Activated CD4-positive, alpha-beta T cell treated with anti-CD3 and anti-CD28 coated beads, Interleukin-2, Interleukin-4, amounts not matched to agents 100 ng/mL and 50 ng/mL, durations not matched to agents 16 hours and 8 hours (primary cell): Measurements from ENCODE around the gene SLCO1B1.

Experiments
- DNase-seq: peaks from one replicate; pipeline ENCODE4 v3.0.0-alpha.2; 2020; ENCODE audit warnings: low spot score

The SLCO1B1 gene

DNA sequence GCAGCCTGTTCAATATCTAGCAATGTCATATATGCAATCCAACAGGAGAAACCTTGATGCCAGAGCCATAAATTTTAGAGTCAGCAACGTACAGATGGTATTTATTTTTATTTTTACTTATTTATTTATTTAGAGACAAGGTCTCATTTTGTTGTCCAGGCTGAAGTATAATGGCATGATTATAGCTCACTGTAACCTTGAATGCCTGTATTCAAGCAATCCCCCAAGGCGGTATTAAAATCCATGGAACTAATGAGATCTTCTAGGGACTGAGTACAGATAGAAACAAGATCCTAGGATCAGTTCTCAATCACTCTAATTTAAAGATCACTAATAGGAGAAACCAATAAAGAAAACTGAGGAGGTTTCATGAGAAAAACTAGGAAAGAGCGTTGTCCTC is 89.3 kb downstream of the SLCO1B1 start:
- DNase-seq, result no peak

DNA sequence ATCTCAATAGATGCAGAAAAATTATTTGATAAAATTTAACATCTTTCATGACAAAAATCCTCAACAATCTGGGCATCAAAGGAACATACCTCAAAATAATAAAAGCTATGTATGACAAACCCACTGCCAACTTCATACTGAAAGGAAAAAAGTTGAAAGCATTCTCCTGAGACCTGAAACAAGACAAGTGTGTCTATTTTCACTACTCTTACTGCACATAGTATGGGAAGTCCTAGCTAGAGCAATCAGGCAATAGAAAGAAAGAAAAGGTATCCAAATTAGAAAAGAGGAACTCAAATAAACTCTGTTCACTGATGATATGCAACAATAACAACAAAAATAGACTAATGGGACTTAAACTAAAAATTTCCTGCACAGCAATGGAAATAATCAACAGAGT is 90.1 kb downstream of the SLCO1B1 start:
- no peak for DNase-seq

DNA sequence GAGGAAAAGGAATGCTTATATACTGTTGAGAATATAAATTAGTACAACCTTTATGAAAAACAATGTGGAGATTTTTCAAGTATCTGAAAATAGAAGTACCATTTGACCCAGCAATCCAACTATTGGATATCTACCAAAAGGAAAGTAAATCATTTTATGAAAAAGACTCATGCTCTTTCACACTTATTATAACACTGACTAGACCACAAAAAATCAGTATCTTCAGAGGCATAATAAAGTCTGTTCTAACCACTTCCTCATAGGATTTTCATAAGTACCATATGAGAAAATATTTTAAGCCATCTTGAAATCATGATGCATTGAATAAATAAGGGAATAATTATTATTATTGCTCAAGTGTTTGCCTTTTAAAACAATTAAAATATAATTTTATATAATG is 90.8 kb downstream of the SLCO1B1 start:
- no peak for DNase-seq

DNA sequence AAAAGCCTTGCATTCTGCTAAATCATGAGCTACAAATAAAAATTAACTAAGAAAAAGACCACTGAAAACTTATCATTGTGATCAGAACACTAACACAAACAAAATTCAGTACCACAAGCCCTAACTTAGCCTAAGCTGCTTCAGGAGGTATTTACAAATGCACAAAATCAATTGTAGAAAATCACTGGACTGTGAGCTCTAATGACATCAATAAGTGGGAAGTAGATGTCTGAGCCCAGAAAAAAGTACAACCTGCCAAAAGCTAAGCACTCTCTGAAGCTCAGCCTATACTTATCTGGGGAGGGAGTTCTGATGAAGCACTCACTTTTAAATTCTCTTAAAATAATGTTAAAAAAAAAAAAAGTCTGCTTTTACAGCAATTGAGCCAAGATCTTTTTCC is 92.9 kb downstream of the SLCO1B1 start:
- no peak for DNase-seq

DNA sequence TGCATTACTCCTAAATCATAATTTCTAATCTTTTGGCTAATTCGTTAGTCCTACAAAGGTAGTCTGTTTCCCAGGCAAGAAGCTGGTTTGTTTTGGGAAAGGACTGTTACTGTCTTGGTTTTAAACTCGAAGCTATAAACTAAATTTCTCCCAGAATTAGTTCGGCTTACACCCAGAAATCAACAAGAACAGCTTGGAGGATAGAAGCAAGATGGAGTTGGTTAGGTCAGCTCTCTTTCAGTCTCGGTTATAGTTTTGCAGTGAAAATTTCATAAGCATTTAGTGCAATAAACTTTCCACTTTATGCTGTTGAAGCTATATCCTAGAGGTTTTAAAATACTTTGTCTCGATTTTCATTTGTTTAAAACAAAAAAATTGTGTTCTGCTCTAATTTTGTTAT is 103.4 kb downstream of the SLCO1B1 start:
- no peak for DNase-seq

DNA sequence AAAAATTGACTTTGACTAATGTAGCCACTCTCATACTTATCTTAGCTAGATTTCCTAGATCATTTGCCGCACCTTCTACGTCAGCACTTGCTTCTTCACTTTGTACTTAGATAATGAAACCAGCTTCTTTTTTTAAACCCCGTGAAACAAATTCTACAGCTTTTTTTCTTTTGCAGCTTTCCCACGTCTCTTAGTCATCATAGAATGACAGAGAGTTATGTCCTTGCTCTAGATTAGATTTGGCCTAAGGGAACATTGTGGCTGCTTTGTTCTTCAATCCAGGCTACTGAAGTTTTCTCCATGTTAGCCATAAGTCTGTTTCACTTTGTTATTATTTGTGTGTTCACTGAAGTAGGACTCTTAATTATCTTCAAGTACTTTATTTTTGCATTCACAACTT is 108.9 kb downstream of the SLCO1B1 start:
- DNase-seq, result no peak

DNA sequence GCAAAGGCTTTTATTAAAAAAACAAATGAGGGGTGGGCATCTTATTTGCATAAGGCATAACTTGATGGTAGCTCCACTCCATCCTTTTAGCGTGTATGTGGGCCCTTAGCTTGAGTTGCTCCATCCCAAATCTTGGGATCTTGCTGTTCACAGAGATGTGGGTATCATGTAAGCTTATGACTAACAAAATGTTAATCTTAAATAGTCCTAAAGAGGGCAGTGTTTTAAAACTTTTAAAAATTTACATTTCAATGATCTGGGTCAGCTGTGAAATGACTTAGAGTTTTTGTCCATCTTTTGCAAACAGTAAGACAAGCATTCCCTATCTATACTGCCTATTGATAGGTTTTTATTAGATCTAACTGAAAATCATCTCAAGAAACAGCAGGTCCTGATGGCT is 117.7 kb downstream of the SLCO1B1 start:
- no peak for DNase-seq

DNA sequence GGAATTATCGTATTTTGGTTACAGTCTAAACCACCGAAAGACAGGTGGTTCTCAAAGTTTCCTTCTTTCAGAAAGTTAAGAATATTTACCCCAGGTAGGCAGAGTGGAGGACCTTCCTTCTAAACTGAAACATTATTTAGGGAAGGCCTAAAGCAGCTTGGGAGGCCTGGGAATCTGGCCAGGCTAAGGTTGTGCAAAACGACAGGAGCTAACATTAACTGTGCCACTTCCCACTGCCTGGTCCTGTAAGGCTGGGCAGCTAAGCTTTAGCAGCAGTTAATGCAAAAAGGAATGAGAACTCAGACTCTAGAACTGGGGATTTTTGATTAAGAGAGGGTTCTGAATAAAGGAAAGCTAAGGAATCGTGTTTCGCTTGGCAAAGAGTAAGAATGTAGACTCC is 121.1 kb downstream of the SLCO1B1 start:
- DNase-seq, result no peak

DNA sequence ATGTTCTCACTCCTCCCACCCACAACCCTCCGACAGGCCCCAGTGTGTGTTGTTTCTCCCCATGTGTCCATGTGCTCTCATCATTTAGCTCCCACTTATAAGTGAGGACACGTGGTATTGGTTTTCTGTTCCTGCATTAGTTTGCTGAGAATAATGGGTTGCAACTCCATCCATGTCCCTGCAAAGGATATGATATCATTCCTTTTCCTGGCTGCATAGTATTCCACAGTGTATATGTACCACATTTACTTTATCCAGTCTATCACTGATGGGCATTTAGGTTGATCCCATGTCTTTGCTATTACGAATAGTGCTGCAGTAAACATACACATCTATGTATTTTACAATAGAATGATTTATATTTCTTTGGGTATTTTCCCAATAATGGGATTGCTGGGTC is 126.2 kb downstream of the SLCO1B1 start:
- no peak for DNase-seq

DNA sequence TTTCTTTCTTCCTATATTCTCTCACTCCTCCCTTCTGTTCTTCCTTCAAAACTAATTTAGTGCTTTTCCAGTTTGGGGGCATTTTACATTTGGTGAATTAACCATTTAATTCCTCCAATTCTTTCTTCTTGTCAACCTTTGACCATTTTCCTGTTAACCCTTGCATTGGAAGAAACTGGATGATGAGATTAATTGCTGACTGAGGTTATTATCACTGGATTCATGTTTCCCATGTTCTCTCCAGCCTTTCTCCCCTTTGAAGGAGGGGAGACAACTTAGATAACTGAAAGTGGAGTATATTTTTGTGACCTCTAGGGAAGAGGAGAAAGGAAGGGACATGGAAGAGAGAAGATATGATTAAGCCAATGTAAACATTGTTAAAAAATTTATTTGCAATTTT is 133.2 kb downstream of the SLCO1B1 start:
- no peak for DNase-seq

DNA sequence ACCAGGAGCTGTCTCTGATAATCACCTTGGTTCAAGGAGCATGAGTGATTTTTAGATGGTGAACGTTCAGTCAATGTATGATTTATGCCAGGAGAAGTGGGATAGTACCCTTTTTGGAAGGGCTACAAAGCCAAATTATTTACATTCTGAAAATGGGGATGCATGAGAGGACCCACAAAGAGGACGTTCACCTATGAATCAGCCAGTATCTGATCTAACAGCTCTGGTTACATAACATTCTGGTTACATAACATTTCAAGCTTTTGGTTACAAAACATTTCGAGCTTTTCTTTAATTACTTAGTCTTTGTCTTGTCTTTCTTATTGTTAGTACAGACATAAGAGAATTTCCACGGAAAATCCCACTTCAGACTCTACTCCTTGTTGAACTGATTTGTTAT is 134.9 kb downstream of the SLCO1B1 start:
- DNase-seq, result no peak

DNA sequence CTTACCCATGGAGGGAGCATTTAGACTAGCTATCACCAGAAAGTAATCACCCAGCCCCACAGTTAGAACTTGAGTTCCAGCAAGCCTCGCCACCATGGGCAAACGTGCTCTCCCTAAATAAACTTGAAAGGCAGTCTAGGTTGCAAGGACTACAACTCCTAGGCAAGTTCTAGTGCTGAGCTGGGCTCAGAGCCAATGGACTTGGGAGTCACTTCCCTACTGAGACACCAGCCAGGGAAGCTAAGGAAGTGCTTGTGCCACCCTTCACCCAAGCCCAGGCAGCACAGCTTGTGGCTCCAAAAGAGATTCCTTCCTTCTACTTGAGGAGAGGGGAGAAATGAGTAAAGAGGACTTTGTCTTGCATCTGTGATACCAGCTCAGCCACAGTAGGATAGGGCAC is 145.8 kb downstream of the SLCO1B1 start:
- no peak for DNase-seq
